ENCODE data around the gene OTOP2.
A peak's percentile ranks its signal among the peaks of the same experiment; 100 is the strongest.
"Not testable (repeated sequence)": the region's sequence is repeated elsewhere in the genome, so short reads cannot be mapped to it uniquely, and the experiment has no call there.

OTOP2 gene

GRCh38 chr17:74951680-74952421 is 27.8 kb downstream of the OTOP2 start:
- no peak for DNase-seq (ENCODE audit: low read depth in 2 of 2)

DNA sequence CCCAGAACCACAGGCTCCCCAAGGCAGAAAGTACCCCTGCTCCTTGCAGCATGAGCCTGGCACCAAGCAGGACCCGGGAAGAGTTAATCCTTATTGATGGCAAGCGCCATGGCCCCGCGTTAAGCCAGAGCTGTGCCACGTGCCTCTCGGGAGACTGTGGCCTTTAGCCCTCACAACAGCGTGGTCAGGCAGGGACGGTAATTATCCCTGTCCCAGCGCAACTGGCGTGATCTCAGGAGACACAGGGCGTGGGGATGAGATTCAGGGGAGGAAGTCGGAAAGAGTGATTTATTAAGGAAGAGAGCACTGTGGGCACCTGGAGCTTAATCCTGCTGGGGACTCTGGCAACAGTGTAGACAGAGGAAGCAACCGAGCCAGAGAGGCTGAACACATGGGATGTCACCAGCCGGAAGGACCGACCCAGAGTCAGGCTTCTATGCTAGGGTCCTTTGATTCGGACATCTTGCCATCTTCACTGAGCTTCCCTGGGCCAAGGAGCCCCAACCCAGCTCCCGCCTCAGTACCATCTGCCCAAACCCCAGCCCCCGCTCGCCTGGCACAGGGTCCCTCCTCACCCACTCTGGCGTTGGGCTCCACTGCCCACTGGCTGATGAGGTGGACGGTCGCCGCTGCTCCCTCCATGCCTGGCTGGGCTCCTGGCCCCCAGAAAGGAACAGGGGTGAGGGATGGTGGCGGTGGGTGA is 28.5 kb downstream of the OTOP2 start:
- no peak for DNase-seq (ENCODE audit: low read depth in 2 of 2)

DNA sequence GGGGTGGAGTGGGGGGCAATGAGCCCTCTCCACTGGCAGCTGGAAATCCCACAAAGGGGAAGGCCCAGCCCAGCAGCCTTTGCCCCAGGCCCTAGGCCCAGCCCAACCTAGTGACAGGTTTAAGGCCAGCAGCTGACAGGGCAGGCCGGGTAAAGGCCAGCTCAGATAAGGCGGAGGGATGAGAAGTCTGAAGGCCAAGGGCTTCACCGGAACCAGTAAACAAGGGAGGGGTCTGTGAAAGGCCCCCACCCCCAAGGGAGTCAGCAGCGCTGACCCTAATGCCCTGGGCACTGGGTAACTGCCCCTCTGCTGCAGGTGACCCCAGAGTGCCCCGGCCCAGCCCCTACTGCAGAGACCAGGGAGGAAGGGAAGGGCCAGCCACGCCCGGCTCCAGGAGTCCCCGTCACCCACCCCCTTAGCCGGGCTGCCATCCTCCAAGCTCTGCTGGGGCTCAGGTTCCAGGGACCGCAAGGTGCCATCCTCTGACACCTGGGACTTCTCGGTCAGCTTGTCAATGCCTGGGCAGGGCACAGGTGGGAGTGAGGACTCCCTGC is 29.1 kb downstream of the OTOP2 start:
- DNase-seq (ENCODE audit: low read depth in 2 of 2), result no peak

DNA sequence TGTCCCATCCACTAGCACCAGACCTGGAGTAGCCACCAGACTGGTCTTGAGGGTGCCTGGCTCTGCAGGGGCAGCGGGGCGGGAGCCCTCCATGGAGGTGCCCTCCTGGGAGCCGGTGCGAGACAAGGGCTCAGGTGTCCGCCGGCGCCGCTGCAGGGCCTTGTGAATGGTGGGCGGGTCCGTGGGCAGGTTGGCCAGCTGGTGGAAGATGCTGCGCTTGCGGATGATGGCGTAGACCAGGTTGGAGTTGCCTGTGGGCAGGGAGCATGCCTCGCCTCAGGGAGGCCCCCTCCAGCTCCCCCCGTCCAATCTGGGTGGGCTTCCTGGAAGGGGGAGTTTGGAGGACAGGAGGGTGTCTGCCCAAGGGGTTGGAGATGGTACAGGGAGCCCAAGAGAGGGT is 30.0 kb downstream of the OTOP2 start:
- DNase-seq (ENCODE audit: low read depth in 2 of 2), result no peak

DNA sequence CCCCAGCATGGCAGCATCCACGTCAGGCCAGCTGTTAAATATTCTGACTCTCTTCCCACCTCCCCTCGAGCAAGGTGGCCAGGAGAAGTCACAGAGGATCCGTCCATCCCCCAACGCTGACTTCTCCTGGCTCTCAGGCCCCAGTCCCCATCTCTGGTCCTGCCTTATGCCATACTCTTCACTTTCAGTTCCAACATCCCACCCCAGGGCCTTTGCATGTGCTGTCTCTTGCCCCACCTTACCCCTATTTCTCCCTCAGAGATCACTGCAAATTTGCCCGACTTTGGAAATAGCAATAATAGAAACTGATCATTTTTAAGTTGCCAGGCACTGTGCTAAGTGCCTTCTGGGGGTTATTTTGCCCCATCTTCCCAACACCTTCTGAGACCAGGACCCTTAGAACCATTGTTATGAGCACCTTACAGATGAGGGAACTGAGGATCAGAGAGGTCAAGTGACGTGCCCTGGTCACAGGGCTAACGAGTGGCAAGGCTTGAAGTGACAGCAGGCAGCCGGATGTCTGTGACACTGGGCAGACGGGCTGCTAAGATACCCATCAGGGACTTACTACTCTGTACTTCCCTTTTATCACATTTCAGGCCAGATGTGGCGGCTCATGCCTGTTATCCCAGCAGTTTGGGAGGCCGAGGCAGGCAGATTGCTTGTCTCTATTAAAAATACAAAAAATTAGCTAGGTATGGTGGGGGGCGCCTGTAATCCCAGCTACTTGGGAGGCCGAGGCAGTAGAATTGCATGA is 30.8 kb downstream of the OTOP2 start:
- DNase-seq (ENCODE audit: low read depth in 2 of 2), result no peak

DNA sequence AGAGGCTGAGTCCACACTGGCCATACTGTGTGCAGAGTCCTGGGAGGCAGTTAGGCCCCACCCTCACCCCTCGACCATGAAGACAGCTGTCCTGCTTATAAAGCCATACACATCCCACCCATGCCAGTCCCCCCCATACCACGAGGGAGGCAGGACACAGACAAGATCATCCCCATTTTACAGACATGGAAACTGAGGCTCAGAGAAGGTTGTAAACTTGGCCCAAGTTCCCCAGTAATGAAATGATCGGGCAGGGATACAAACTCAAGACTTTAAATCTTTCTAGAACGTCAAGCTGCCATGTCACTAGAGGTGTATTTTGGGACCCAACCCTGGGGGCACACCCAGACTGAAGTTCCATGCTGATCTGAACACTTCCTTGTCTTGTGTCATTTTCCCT is 32.0 kb downstream of the OTOP2 start:
- no peak for DNase-seq (ENCODE audit: low read depth in 2 of 2)

DNA sequence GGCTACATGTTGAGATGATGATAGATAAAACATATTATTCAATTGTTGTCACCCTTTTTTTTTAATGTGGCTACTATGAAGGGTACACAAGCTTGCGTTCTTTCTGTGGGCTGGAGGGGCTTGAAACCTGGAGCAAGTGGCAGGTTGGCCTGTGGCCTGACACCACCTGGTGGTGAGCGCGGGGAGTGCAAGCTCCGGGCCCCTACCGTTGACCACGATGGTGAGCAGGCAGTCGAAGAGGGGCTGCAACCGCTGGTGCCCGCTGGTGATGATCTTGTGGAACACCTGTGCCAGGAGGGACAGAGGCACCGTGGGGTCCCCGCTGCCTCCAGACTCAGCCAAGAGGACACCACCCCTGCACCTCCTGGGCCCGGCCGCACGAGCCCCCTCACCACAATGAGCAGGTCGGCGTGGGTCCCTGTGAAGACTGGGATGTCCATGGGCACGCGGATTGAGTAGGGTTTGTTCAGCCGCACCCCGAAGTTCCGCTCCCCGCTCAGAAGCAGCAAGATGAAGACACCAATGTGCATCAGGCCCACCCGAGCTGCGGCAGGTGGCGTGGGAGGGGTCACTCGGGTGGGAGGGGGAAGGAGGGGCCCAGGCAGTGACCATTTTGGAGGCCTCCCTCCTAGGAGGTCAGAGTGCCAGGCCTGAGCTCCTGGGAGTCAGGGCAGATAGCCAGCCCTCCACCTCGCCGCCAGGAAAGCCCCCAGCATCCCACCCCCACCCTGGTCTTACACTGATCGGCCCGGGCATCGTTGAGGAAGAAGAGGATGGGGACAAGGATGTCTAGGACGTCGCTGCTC is 34.1 kb downstream of the OTOP2 start:
- peak; percentile 75 to 81 for DNase-seq (ENCODE audit: low read depth in 2 of 2)

DNA sequence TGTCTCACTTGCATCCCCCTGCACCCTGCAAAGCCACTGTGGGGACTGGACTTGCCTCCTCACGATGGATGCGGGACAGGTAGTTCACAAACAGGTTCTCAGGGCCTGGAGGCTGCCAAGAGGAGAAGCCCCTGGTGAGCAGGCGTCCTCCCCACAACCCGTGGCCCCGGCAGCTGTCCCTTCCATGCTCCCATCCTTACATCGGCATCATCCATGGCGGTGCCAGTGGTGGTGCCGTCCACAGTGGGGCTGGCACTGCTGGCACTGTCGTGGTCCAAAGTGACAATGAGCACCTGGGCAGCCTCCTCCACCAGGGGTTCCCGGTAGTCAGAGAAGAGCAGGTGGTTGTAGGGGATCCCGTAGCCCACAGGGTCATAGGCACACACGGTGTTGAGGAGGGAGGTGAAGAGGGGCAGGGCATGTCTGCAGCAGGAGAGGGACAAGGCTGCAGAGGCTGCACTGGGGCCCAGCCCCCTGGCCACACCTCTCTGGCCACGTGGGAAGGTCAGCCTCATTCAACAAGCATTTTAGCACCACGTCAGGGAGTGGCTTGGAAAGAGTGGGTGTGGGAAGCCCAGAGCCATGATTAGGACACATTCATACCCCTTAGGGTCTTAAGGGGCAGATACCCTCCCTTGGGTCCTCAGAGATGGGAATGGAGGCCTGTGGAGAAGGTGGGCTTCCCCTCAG is 35.9 kb downstream of the OTOP2 start:
- DNase-seq (ENCODE audit: low read depth in 2 of 2), result no peak

DNA sequence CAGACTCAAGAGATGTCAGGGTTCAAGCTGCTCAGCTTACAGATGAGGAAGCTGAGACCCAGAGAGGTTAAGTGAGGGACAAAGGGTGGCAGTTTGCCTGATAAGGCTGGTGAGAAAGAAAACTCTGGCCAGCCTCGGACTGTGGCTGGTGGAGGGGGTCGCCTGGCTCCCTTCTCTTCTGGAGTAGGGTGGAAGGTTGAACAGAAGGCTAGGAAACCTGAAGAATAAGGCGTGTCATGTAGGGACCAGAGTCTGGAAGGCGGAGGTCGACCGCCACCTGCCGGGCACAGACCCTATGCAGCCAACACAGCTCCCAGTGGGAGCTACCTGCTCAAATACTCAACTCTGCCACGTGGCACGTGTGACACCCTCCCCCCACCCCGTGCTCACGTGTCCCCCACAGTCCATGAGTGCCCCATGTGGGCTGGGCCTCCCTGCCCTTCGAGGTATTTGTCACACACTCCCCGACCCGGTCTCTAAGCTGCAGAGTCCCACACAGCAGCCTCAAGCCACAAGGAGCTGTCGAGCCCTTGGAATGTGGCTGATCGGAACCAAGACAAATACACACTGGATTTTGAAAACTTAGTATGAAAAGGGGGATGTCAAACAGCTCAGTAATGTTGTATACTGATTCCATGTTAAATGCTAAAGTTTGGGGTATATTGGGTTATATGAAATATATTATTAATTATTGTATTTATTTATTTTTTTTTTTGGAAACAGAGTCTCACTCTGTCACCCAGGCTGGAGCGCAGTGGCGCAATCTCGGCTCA is 36.7 kb downstream of the OTOP2 start:
- peak; percentile 21 to 54 for DNase-seq (ENCODE audit: low read depth in 2 of 2)

- DNase-seq (ENCODE audit: low read depth in 2 of 2), result peak; percentile 78 to 80
These were observed 37.7 kb downstream of the OTOP2 start for GRCh38 chr17:74961657-74962350.

GRCh38 chr17:74962622-74963394 is 38.7 kb downstream of the OTOP2 start:
- DNase-seq (ENCODE audit: low read depth in 2 of 2), result no peak

- DNase-seq (ENCODE audit: low read depth in 2 of 2), result no peak
These were observed 39.6 kb downstream of the OTOP2 start for GRCh38 chr17:74963656-74964055.

DNA sequence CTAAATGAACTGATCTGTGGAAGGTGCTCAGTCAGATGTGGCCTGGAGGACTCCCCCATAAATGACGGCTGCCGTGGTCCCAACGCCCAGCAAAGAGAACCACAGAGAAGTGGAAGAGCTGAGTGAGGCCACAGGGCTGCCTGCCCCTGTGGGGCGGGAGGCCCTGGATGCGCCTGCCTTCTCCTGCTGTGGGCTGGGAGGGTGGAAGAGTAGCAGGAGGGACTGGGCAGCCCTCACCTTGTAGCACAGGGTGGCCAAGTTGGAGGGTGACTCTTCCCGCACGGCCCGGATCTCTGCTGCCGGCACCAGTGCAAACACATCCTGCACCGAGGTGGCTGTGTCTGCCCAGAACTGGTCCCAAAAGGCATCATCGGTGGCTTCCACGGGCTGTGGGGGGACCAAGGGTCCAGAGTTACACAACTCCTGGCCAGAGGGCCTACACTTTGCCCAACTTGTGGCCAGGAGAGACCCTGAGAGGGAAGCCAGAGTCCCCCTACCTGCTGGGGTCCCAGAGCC is 40.2 kb downstream of the OTOP2 start:
- no peak for DNase-seq (ENCODE audit: low read depth in 2 of 2)

DNA sequence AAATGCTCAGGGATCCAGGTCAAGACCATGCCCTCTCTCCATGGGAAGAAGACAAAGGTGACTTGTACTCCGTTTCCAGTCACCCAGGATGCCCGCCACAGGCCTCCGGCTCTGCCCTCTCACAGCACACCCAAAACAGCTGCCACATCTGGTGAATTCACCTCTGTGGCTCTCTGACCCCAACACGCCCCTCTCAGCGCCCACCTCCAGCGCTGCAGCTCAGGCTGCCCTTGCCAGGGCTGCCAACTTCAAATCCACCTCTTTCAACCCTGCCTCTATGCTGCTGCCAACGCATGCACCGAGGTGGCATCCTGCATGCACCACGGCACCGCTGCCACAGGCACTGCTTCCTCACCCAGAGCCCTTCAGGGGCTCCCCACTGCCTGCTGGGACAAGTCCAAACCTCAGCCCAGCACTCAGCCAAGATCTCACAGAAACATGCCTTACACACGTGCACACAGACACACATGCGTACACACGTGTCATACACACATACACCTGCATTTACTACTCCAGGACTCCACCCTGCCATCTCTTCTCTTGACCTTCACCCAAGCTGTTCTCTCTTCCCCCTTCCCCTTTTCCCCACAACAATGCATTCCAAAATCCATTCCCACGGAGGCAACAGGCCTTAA is 41.0 kb downstream of the OTOP2 start:
- DNase-seq (ENCODE audit: low read depth in 2 of 2), result no peak

DNA sequence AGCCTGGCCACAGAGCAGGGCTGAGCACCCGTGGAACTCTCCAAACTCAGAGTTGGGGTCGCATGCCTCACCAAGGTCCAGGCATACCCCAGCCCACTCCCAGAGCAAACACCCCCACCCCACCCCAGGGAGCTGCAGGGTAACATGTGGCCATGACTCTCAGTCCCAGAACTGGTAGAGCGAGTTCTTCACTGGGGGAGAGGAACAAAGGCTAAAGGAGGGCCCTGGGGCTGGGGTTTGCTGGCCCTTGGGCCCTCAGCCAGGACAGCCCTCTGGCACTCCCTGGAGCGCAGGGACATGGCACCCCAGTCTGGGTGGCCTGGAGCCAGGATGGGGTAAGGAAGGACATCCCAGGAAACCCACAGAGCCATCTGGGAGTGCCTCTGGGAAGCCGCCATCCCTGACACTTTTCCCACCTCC is 44.3 kb downstream of the OTOP2 start:
- no peak for DNase-seq (ENCODE audit: low read depth in 2 of 2)

DNA sequence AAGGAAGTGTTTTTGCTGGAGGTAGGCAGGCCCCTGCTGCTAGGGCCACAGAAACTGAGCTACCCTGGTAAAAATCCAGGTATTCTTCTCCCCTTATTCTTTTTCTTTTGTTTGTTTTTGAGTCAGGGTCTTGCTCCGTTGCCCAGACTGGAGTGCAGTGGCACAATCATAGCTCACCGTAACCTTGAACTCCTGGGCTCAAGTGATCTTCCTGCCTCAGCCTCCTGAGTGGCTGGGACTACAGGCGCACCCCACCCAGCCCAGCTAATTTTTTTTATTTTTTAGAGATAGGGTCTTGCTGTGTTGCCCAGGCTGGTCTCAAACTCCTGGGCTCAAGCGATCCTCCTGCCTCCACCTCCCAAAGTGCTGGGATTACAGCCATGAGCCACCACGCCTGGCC is 45.4 kb downstream of the OTOP2 start:
- not testable (repeated sequence) for DNase-seq (ENCODE audit: low read depth in 2 of 2)

DNA sequence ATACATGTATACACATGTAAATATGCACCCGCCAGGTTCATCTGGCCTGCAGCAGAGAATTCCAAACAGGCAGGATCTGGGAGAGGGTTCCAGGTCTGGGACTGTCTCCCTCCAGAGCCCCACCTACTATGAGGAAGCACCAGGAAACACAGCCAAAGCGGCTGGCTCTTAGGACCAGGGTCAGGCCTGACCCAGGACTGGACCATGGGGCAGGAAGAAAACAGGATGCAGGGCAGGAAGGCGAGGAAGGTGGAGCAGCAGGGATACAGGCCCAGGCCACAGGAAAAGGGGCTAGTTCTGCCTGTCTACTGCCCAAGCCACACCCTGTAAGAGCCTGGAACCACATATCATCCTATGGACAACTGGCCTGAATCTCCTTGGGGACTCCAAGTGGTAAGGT is 46.3 kb downstream of the OTOP2 start:
- DNase-seq (ENCODE audit: low read depth in 2 of 2), result no peak
